GM12891 (cell line): Measurements from ENCODE around the gene MAGT1.

Experiments used
- DNase-seq: peaks from one replicate; pipeline ENCODE4 v3.0.0; 2011; ENCODE audit warnings: low spot score; ENCODE audit not compliant: insufficient read length
- FAIRE-seq: peaks from 2 replicates; lab custom pipeline; 2011; peaks lifted over from hg19 to GRCh38; lab: Jason Lieb, UNC
- PAX5 ChIP-seq: IDR thresholded peaks from 2 replicates; pipeline ENCODE4 v1.6.1; 2011; ENCODE audit warnings: low read length, moderate library complexity, mild to moderate bottlenecking; ENCODE audit not compliant: insufficient read depth, severe bottlenecking
- SPI1 ChIP-seq: IDR thresholded peaks from 2 replicates; pipeline ENCODE4 v1.6.1; 2011; ENCODE audit warnings: low read depth, low read length, control low read depth
- TAF1 ChIP-seq: IDR thresholded peaks from 2 replicates; pipeline ENCODE4 v1.6.1; 2011; ENCODE audit warnings: low read depth, low read length, control low read depth

The MAGT1 gene

GRCh38 chrX:77779695-77780094, 115.5 kb downstream of the MAGT1 start:
- TF ChIP-seq SPI1 (peak; percentile 40; the same call in 1 of the 2 replicates), PAX5 (no peak)
- FAIRE-seq (peak; percentile 75), DNase-seq (no peak)

DNA sequence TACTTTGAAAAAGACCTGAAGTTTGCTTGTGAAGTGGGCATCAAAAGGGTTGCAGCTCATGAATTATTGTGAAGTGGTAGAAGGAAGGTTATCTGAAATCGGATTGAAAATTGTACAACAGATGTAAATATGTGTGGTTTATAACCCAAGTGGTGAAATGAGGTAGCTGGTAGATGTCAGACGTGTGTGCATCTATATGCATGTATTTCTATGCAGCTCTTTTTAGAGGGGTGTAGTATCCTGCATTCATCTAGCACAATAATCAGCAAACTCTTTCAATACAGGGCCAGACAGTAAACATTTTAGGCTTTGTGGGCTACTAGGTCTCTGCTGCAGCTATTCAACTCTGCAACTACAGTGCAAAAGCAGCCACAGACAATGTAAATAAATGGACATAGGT, 118.6 kb downstream of the MAGT1 start:
- no peak for DNase-seq
- TF ChIP-seq TAF1, result no peak
- FAIRE-seq, result no peak
